HG02759 (cell line): ENCODE measurements around the gene CNOT6L.
"Not testable (repeated sequence)": the region's sequence is repeated elsewhere in the genome, so short reads cannot be mapped to it uniquely, and the experiment has no call there.

Source experiments
- ATAC-seq: cut with Tn5 transposase; IDR thresholded peaks from one replicate; pipeline ENCODE4 v1.9.1; 2021; ENCODE audit warnings: mild to moderate bottlenecking, moderate library complexity; ENCODE audit not compliant: unreplicated experiment

The CNOT6L gene

GRCh38 chr4:77818602-77819403 is at the start of gene CNOT6L:
CNOT6L (minus strand) TSS chr4:77819368; CDS start chr4:77819308, 60 bp downstream.
- peak; percentile 33 for ATAC-seq

- ATAC-seq: no peak
Observed at GRCh38 chr4:77865259-77865658, 46.1 kb upstream of the CNOT6L start.

GRCh38 chr4:77863341-77863740 is 44.2 kb upstream of the CNOT6L start:
- ATAC-seq: not testable (repeated sequence)

- ATAC-seq: peak; percentile 87
Observed at GRCh38 chr4:77862478-77863216, 43.5 kb upstream of the CNOT6L start, which contains the start of gene MRPL1. MRPL1 (plus strand) TSS chr4:77862830; CDS start chr4:77862849, 19 bp downstream.

GRCh38 chr4:77861495-77861894 is 42.3 kb upstream of the CNOT6L start:
- ATAC-seq: no peak

GRCh38 chr4:77859256-77859655 is 40.1 kb upstream of the CNOT6L start:
- ATAC-seq: no peak

GRCh38 chr4:77856152-77856551 is 37.0 kb upstream of the CNOT6L start:
- no peak for ATAC-seq

- ATAC-seq: no peak
Observed at GRCh38 chr4:77854431-77855111, 35.4 kb upstream of the CNOT6L start.

- ATAC-seq: peak; percentile 90
Observed at GRCh38 chr4:77852892-77853495, 33.8 kb upstream of the CNOT6L start.

GRCh38 chr4:77849278-77849965 is 30.3 kb upstream of the CNOT6L start:
- no peak for ATAC-seq

GRCh38 chr4:77848508-77848907 is 29.3 kb upstream of the CNOT6L start:
- no peak for ATAC-seq

GRCh38 chr4:77845929-77846328 is 26.8 kb upstream of the CNOT6L start:
- no peak for ATAC-seq

GRCh38 chr4:77845400-77845799 is 26.2 kb upstream of the CNOT6L start:
- no peak for ATAC-seq

- ATAC-seq: no peak
Observed at GRCh38 chr4:77844363-77844762, 25.2 kb upstream of the CNOT6L start.

- no peak for ATAC-seq
Observed at GRCh38 chr4:77843628-77844027, 24.5 kb upstream of the CNOT6L start.

- no peak for ATAC-seq
Observed at GRCh38 chr4:77834403-77834802, 15.2 kb upstream of the CNOT6L start.

GRCh38 chr4:77833126-77833724 is 14.1 kb upstream of the CNOT6L start:
- ATAC-seq: no peak

GRCh38 chr4:77827343-77827742 is 8.2 kb upstream of the CNOT6L start:
- ATAC-seq: no peak

- no peak for ATAC-seq
Observed at GRCh38 chr4:77826275-77826674, 7.1 kb upstream of the CNOT6L start.

GRCh38 chr4:77821775-77822174 is 2.6 kb upstream of the CNOT6L start:
- ATAC-seq: no peak
